ENCODE results near the gene PIP4K2C. TPM values are rescaled to one million over a fixed set of nuclear protein-coding genes. Genes with fewer than 3 reads are reported as not detected.

The PIP4K2C gene
- total RNA-seq, 2 experiments from 2014 or later = 10.7 to 12.3 TPM

- H3K27ac Mint-ChIP-seq = no peak overlapping the region
- DNase-seq (no peak), ATAC-seq (no peak)
- POLR2A ChIA-PET = interaction anchor here (0.7 to 3.7 kb wide), 4 partner anchors 10 to 93 kb away, joined by 3 to 18 read pairs (median 4); partner anchors contain the start of gene PIP4K2C
- intact Hi-C loops (cut with micrococcal nuclease) = no loop called here
- H3K36me3 Mint-ChIP-seq (ENCODE audit: low read depth) = no peaks in the 10 kb centered on the region
- H3K9me3 Mint-ChIP-seq = no peaks in the 10 kb centered on the region
- peak overlapping the region; percentile 70 for H3K4me3 Mint-ChIP-seq
- H3K4me1 Mint-ChIP-seq (ENCODE audit: low read depth) = peaks cover 20% of the 10 kb centered on the region
- CTCF ChIA-PET = interaction anchor here (1.0 to 8.0 kb wide), 5 partner anchors 10 to 101 kb away, joined by 3 to 60 read pairs (median 8); no protein-coding TSS in a partner anchor
- peaks cover 12% of the 10 kb centered on the region for H3K27me3 Mint-ChIP-seq
- no peak for TF ChIP-seq CTCF (IDR thresholded peaks at IDR 0.05)
Observed at GRCh38 chr12:57609781-57610553, 19.0 kb downstream of the PIP4K2C start.

- Mint-ChIP-seq H3K36me3 (ENCODE audit: low read depth) (no peaks in the 10 kb centered on the region), H3K4me1 (ENCODE audit: low read depth) (peaks cover 15% of the 10 kb centered on the region), H3K9me3 (no peaks in the 10 kb centered on the region), H3K4me3 (peak overlapping the region; percentile 70), H3K27me3 (peaks cover 12% of the 10 kb centered on the region), H3K27ac (no peak overlapping the region)
- ChIA-PET POLR2A (interaction anchor here (0.7 to 3.7 kb wide), 4 partner anchors 10 to 93 kb away, joined by 3 to 18 read pairs (median 4); partner anchors contain the start of gene PIP4K2C), CTCF (interaction anchor here (0.7 to 8.0 kb wide), 6 partner anchors 10 to 100 kb away, joined by 3 to 60 read pairs (median 4); partner anchors contain the start of gene PIP4K2C)
- peak; percentile 32 for ATAC-seq
- intact Hi-C loops (cut with micrococcal nuclease) = no loop called here
- DNase-seq = peak; percentile 30
- TF ChIP-seq CTCF (IDR thresholded peaks at IDR 0.05) = no peak
Observed at GRCh38 chr12:57610554-57611107, 19.6 kb downstream of the PIP4K2C start.

- Mint-ChIP-seq H3K27ac (no peak within 1 kb of the TSS), H3K9me3 (no peaks in the 10 kb centered on the region), H3K36me3 (ENCODE audit: low read depth) (no peaks in the 10 kb centered on the region), H3K4me1 (ENCODE audit: low read depth) (peaks cover 9% of the 10 kb centered on the region), H3K4me3 (peak within 1 kb of the TSS; percentile 70), H3K27me3 (peaks cover 12% of the 10 kb centered on the region)
- no peak for TF ChIP-seq CTCF (IDR thresholded peaks at IDR 0.05)
- intact Hi-C loops (cut with micrococcal nuclease) = no loop called here
- peak; percentile 59 for DNase-seq
- ChIA-PET CTCF (interaction anchor here (0.7 to 8.0 kb wide), 7 partner anchors 9 to 100 kb away, joined by 3 to 60 read pairs (median 3); partner anchors contain the start of gene PIP4K2C), POLR2A (interaction anchor here (0.7 to 3.7 kb wide), 4 partner anchors 10 to 94 kb away, joined by 3 to 18 read pairs (median 4); partner anchors contain the start of gene PIP4K2C)
- ATAC-seq = peak; percentile 83
Observed at GRCh38 chr12:57611108-57611826, 20.3 kb downstream of the PIP4K2C start, which contains the start of gene ARHGEF25. TSS of gene ARHGEF25 (plus strand) at chr12:57611435. CDS start at chr12:57611895, 460 bp downstream.

- CTCF ChIA-PET = interaction anchor here (1.1 to 8.0 kb wide), 5 partner anchors 8 to 29 kb away, joined by 3 to 60 read pairs (median 6); partner anchors contain the start of gene PIP4K2C
- Mint-ChIP-seq H3K4me3 (peak overlapping the region; percentile 60), H3K27me3 (peaks cover 13% of the 10 kb centered on the region), H3K9me3 (no peaks in the 10 kb centered on the region), H3K27ac (no peak overlapping the region), H3K4me1 (ENCODE audit: low read depth) (peaks cover 9% of the 10 kb centered on the region), H3K36me3 (ENCODE audit: low read depth) (no peaks in the 10 kb centered on the region)
- DNase-seq (no peak), ATAC-seq (no peak)
- intact Hi-C loops (cut with micrococcal nuclease) = no loop called here
- POLR2A ChIA-PET = interaction anchor here (1.6 kb wide), 1 partner anchor 9 kb away, joined by 4 read pairs; no protein-coding TSS in a partner anchor
- TF ChIP-seq CTCF (IDR thresholded peaks at IDR 0.05) = no peak
Observed at GRCh38 chr12:57611827-57612710, 21.1 kb downstream of the PIP4K2C start.
